T47D (cell line): ENCODE measurements around the gene UCKL1.

Experiments
- DNase-seq, 2 experiments: peaks; one replicate each; pipeline versions ENCODE4 v3.0.0 to v3.0.0-alpha.2; 2011 to 2012; ENCODE audit warnings: low read depth in 1 of 2, low spot score in 1 of 2
- JUND ChIP-seq: IDR thresholded peaks from 2 replicates; pipeline ENCODE4 v1.6.1; 2012; ENCODE audit warnings: low read depth
- in situ Hi-C: cut with HindIII; loops from 2 replicates; pipeline ENCODE4 v1.10.0; 2016; ENCODE audit warnings: low sequenced_read_pairs, low pct_unique_long_range_greater_than_20kb

UCKL1 gene

GRCh38 chr20:63952210-63952535, 4.0 kb downstream of the UCKL1 start:
- no peak for TF ChIP-seq JUND
- in situ Hi-C loops, result no loop called here
- DNase-seq, result no peak

- DNase-seq, result no peak
- in situ Hi-C loops, result no loop called here
- TF ChIP-seq JUND, result no peak
These were observed 4.6 kb downstream of the UCKL1 start for GRCh38 chr20:63951398-63952209.

- in situ Hi-C loops, result no loop called here
- no peak for DNase-seq
- no peak for TF ChIP-seq JUND
These were observed 5.4 kb downstream of the UCKL1 start for GRCh38 chr20:63950701-63951397.

DNA sequence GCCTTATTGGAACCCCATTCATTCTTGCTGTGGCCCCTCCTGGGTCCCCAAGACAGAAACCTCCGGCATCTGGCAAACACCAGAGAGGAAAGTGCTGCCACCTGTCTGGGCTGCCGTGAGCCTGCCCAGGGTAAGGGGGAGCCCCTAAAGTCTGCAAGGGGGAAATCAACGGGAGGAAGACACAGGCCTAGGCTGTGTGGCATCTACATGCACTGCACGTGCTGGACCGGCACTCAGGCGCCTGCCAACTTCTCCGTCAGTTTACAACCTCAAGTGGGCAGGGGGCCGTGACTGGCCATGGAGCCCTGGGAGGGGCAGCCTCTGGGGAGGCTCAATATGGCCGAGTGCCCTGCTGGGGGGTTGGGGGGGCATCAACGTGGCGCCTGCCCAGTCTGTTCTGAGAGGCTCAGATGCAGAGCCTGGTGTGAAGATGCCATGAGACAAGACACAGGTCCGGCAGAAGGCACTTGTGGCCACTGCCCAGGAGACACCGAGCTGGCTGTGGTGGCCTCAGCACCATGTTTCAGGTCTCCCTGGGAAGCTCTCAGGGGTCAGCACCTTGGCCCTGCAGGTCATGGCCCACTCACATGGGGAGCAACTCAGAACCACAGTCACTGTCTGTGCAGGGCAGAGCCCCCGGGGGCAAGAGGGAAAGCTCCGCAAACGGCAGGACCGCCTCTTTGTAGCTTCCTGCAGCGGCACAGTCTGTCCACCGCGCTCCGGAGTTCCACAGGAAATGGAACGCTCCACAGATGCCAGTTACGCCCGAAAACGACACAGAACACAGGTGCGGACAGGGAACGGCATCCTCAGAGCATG, 8.4 kb downstream of the UCKL1 start:
- TF ChIP-seq JUND, result no peak
- in situ Hi-C loops, result no loop called here
- DNase-seq, result no peak

DNA sequence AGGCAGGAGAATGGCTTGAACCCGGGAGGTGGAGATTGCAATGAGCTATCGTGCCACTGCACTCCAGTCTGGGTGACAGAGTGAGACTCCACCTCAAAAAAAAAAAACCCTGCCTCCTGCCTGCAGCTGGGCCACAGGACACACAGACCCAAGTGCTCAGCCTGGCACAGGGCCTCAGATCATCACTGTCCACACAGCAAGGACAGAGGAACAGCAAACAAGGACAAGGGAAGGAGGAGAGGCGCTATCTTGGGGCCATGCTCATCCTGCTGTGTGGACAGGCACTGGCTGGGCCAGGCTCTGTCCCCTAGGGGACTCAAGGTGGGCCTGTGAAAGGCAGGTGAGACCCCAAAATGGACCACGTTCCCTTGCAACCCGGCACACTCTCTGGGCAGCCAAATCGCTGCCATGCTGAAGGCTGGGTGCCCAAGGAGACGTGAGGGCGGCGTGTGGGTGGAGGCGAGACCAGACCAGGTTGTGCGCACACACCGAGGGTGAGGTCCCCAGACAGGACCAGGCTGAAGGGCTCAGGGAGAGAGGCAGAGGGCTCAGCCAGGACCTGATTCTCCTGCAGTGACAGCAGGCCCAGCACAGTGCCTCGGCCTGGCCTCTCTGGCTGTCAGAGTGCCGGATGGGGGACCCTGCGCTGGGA, 9.1 kb downstream of the UCKL1 start:
- TF ChIP-seq JUND, result no peak
- DNase-seq, result peak in 1 of 2 experiments; percentile 29
- in situ Hi-C loops, result no loop called here

- in situ Hi-C loops, result no loop called here
- no peak for DNase-seq
- no peak for TF ChIP-seq JUND
These were observed 10.0 kb downstream of the UCKL1 start for GRCh38 chr20:63945921-63946920.

- in situ Hi-C loops, result no loop called here
- DNase-seq, result no peak
- no peak for TF ChIP-seq JUND
These were observed 11.1 kb downstream of the UCKL1 start for GRCh38 chr20:63945031-63945658.

GRCh38 chr20:63944078-63944941, 11.9 kb downstream of the UCKL1 start:
- in situ Hi-C loops, result no loop called here
- no peak for TF ChIP-seq JUND
- no peak for DNase-seq

DNA sequence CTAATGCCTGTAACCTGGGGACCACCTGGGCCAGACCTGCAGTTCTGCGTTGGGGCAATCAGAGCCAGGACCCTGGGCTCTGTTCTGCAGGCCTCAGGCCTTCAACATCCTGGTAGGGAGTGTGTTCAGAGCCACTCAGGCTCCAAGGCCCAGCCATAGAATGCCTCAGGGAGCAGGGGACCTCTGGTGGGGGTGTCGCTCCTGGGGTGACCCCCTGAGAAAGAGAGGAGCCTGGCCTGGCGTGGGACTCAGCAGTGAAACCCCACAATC, 12.5 kb downstream of the UCKL1 start:
- in situ Hi-C loops, result no loop called here
- TF ChIP-seq JUND, result no peak
- no peak for DNase-seq

- DNase-seq, result no peak
- in situ Hi-C loops, result no loop called here
- no peak for TF ChIP-seq JUND
These were observed 13.0 kb downstream of the UCKL1 start for GRCh38 chr20:63942969-63943807.
